Adrenal gland (tissue), 12 donors: ENCODE measurements around the gene WDR87. TPM values are rescaled to one million over a fixed set of nuclear protein-coding genes. Genes with fewer than 3 reads are reported as not detected.
"Not testable (repeated sequence)": the region's sequence is repeated elsewhere in the genome, so short reads cannot be mapped to it uniquely, and the experiment has no call there.

Experiments used
- DNase-seq, 7 donors: peaks; one replicate each; pipeline ENCODE4 v3.0.0-alpha.2; 2019 to 2020
- H3K27ac ChIP-seq, 5 donors: fragments of 200-600 bp; sonication (generic) in 4 of 5; 1 replicate in 3 of 5; 2 replicates in 2 of 5; pipeline versions ENCODE4 v1.5.1 to v1.8.0; 2016 to 2020; ENCODE audit warnings: mild to moderate bottlenecking in 1 of 5
- H3K27me3 ChIP-seq: fragments of 200-600 bp; 2 replicates; pipeline ENCODE4 v1.8.0; 2021
- H3K36me3 ChIP-seq, 2 donors: fragments of 200-600 bp; replicated peaks in 1 of 2; 1 replicate in 1 of 2; 2 replicates in 1 of 2; pipeline versions ENCODE4 v1.5.1 to v1.8.0; 2018 to 2022
- H3K4me1 ChIP-seq, 2 donors: fragments of 200-600 bp; replicated peaks in 1 of 2; 1 replicate in 1 of 2; 2 replicates in 1 of 2; pipeline versions ENCODE4 v1.5.1 to v1.8.0; 2018 to 2021
- H3K4me3 ChIP-seq, 4 donors: fragments of 200-600 bp; sonication (generic) in 3 of 4; one replicate each; pipeline ENCODE4 v1.5.1; 2016 to 2018
- H3K9me3 ChIP-seq, 3 donors: fragments of 200-600 bp; sonication (generic) in 1 of 3; replicated peaks in 1 of 3; 1 replicate in 2 of 3; 2 replicates in 1 of 3; pipeline versions ENCODE4 v1.5.1 to v1.8.0; 2016 to 2021
- CTCF ChIP-seq, 6 experiments: fragments of 450-650 bp in 4 of 6; fragments of 200-600 bp in 2 of 6; sonication (generic) in 1 of 6; IDR thresholded peaks; 1 replicate in 5 of 6; 2 replicates in 1 of 6; pipeline versions ENCODE4 v1.5.1 to v1.8.0; 2016 to 2021; ENCODE audit warnings: antibody characterized with exemption in 6 of 6, mild to moderate bottlenecking in 2 of 6, moderate library complexity in 1 of 6
- POLR2A ChIP-seq, 2 donors: fragments of 450-650 bp; IDR thresholded peaks; one replicate each; pipeline ENCODE4 v1.6.1; 2017; ENCODE audit warnings: antibody characterized with exemption in 2 of 2, mild to moderate bottlenecking in 2 of 2, moderate library complexity in 1 of 2
- WGBS, 4 donors: extraction: QIAGEN DNeasy Blood & Tissue Kit in 2 of 4; methylation state at CpG; one replicate each; pipeline versions ENCODE4 v1.1.5 to v1.1.7; 2013 to 2017; 5-methylcytosine and 5-hydroxymethylcytosine counted together
- intact Hi-C, 2 donors: fragments of 100-400 bp; cut with DNase I; formaldehyde crosslinking; loops; one replicate each; pipeline versions ENCODE4 v1.14.1 to v1.15.0; 2022 to 2023
- polyA plus RNA-seq, 3 donors: library from polyadenylated mRNA; stranded (reverse); fragments of 200-250 nt in 2 of 3; fragments of 350-450 nt in 1 of 3; fragmentation: Illumina TruSeq in 1 of 3; extraction: RNeasy Lipid Tissue Mini Kit (QIAGEN cat#74804) in 1 of 3; gene quantifications; one replicate each; pipeline ENCODE4 v1.2.3, GENCODE V29; 2013 to 2014
- total RNA-seq, 9 donors: library from RNA; depleted of rRNA in 4 of 9; stranded (reverse); fragments of >200 nt in 4 of 9; fragments of 120-200 nt in 1 of 9; fragmentation: NEBNext Ultra II Directional in 1 of 9; extraction: Animal tissue kit (Norgen Biotek cat#: 25700) in 1 of 9; gene quantifications; one replicate each; pipeline versions ENCODE4 v1.1.0 to v1.2.4, GENCODE V29; 2013 to 2023
- donor health status: healthy with polysubstance abuse.
- donor health status: Bipolar disorder and iron deficiency.
- donor health status: DM: yes; HTN: yes; CAD: no.
- donor health status: DM: no; HTN: no; CAD: no.
- donor health status: DM: no; HTN: no; CAD: no.
- donor health status: DM: yes; HTN: yes; CAD: no.

The WDR87 gene
- total and polyA plus RNA-seq, 12 donors: under 0.01 to 0.08 TPM; not detected in 10

DNA sequence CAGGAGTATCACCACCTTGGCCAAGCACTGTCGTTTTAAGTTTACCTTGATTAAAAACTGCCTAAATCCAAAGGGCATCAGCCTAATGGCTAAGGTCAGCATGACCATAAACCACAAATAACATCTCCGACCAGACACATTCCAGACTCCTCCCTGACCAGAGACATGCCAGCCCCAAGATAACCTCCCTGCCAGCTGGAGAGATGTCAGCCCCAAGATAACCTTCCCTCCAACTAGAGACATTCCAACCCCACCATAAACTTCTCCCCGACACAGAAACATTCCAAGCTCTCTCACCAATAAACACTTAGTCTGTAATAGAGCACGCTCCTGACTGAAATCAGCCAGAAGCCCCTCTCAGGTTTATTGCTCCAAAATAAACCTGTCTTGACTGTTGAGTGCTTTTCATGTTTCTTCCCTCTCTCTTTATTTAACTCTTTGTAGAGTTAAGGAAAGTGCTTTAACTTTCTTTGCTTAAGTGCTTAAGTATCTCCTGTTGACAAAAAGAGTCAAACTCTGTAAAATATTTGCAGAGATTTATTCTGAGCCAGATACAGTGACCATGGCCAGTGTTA lies 36.5 kb downstream of the WDR87 start:
- WGBS, 4 donors: 50 to 65% (median 58%) methylated on average over 4 of the region's 4 CpGs
- H3K4me1 ChIP-seq: no peaks in the 10 kb centered on the region
- no peak overlapping the region for H3K4me3 ChIP-seq
- no peak for DNase-seq
- intact Hi-C loops: no loop called here
- no peaks in the 10 kb centered on the region for H3K27me3 ChIP-seq
- H3K36me3 ChIP-seq: no peaks in the 10 kb centered on the region
- no peak overlapping the region for H3K27ac ChIP-seq
- no peak for TF ChIP-seq POLR2A (IDR thresholded peaks at IDR 0.05)
- TF ChIP-seq CTCF (IDR thresholded peaks at IDR 0.05): no peak
- no peaks in the 10 kb centered on the region for H3K9me3 ChIP-seq

- DNase-seq: no peak
- no peaks in the 10 kb centered on the region for H3K4me1 ChIP-seq
- no peaks in the 10 kb centered on the region for H3K36me3 ChIP-seq
- WGBS, 4 donors: 63 to 68% (median 66%) methylated on average over 2 of the region's 2 CpGs
- H3K9me3 ChIP-seq: no peaks in the 10 kb centered on the region
- no peaks in the 10 kb centered on the region for H3K27me3 ChIP-seq
- no peak overlapping the region for H3K4me3 ChIP-seq
- no peak overlapping the region for H3K27ac ChIP-seq
- intact Hi-C loops: no loop called here
- no peak for TF ChIP-seq POLR2A (IDR thresholded peaks at IDR 0.05)
- TF ChIP-seq CTCF (IDR thresholded peaks at IDR 0.05): no peak
Observed at GRCh38 chr19:37867831-37868230, 38.6 kb downstream of the WDR87 start.

GRCh38 chr19:37865930-37866329 lies 40.5 kb downstream of the WDR87 start:
- DNase-seq, H3K27me3 ChIP-seq, H3K9me3 ChIP-seq, intact Hi-C loops, H3K4me1 ChIP-seq, H3K4me3 ChIP-seq, H3K27ac ChIP-seq, H3K36me3 ChIP-seq: not testable (repeated sequence)
- WGBS, 4 donors: 84 to 93% (median 89%) methylated on average over 8 of the region's 9 CpGs

- Histone ChIP-seq H3K27me3 (no peaks in the 10 kb centered on the region), H3K4me3 (no peak overlapping the region), H3K9me3 (no peaks in the 10 kb centered on the region), H3K36me3 (no peaks in the 10 kb centered on the region), H3K4me1 (no peaks in the 10 kb centered on the region), H3K27ac (no peak overlapping the region)
- WGBS, 4 donors: 84 to 91% (median 90%) methylated on average over 3 of the region's 3 CpGs
- intact Hi-C loops: no loop called here
- DNase-seq: no peak
- TF ChIP-seq POLR2A (IDR thresholded peaks at IDR 0.05): no peak
- no peak for TF ChIP-seq CTCF (IDR thresholded peaks at IDR 0.05)
Observed at GRCh38 chr19:37864501-37864900, 41.9 kb downstream of the WDR87 start.

DNA sequence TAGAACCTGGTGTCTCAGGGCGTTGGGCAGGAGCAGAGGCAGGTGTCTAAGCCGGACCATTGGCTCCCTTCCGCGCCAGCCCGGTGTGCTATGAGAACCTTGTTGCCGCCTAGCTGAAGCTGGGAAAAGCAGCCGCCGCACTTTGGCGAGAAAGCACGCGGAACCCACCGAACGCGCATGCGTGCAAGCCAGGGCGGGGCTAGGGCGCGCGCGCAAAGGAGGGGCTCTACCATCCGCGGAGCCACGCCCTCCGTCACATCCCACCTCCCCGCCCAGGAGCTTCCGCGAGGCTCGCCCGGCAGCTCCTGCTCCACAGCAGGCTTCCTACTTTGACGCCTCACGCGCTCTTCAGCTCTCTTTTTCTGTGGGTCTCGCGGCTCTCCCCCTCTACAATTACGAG lies 51.3 kb downstream of the WDR87 start:
- H3K27me3 ChIP-seq: no peaks in the 10 kb centered on the region
- intact Hi-C loops: no loop called here
- no peaks in the 10 kb centered on the region for H3K36me3 ChIP-seq
- DNase-seq: peak in 3 of 7 donors; percentile 4 to 18 (median 13)
- no peak overlapping the region for H3K4me3 ChIP-seq
- no peak overlapping the region for H3K27ac ChIP-seq
- H3K4me1 ChIP-seq: no peaks in the 10 kb centered on the region
- no peaks in the 10 kb centered on the region for H3K9me3 ChIP-seq
- TF ChIP-seq CTCF (IDR thresholded peaks at IDR 0.05): no peak
- TF ChIP-seq POLR2A (IDR thresholded peaks at IDR 0.05): no peak
- 9 to 35% (median 11%) methylated on average over 6 to 35 of the region's 35 CpGs for WGBS, 4 donors
